GM19023 (cell line): ENCODE data around the gene RASGRP2.
"Not testable (repeated sequence)": the region's sequence is repeated elsewhere in the genome, so short reads cannot be mapped to it uniquely, and the experiment has no call there.

Source experiments
- ATAC-seq: cut with Tn5 transposase; IDR thresholded peaks from one replicate; pipeline ENCODE4 v1.9.1; 2021; ENCODE audit warnings: mild to moderate bottlenecking, moderate library complexity; ENCODE audit not compliant: unreplicated experiment

RASGRP2 gene

GRCh38 chr11:64701956-64702355 is 42.0 kb downstream of the RASGRP2 start:
- ATAC-seq, result not testable (repeated sequence)

- no peak for ATAC-seq
These were observed 45.5 kb downstream of the RASGRP2 start for GRCh38 chr11:64698427-64698826.

DNA sequence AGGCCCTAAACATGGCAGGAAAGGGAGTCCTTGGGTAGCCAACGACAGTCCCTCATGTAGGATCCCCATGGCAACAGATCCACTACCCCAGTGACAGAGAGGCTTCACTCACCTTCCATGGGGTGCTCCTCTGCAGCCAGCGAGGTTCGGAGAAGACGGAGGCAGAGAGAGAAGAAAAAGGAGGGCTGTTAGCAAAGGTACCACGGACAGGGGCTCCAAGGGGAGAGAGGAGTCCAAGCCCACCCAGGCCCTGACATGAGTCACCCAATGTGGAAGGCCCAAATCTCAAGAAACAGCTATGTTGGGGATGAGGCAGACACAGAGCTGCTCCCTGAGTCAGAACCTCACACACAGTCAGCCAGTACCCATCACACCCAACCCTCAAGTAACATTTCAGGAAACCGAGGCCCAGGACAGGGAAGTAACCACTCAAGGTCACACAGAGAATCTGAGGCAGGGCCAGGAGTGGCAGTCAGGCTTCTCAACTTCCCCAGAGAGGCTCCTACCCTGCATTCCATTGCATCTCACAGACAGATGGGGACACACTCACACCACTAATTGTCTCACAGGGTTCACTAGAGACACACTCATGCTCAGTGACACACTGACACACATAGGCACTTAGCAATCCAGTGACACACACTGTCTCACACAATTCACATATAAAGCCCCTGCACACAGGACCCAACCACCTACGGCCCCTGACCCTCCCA is 46.1 kb downstream of the RASGRP2 start:
- ATAC-seq, result no peak

DNA sequence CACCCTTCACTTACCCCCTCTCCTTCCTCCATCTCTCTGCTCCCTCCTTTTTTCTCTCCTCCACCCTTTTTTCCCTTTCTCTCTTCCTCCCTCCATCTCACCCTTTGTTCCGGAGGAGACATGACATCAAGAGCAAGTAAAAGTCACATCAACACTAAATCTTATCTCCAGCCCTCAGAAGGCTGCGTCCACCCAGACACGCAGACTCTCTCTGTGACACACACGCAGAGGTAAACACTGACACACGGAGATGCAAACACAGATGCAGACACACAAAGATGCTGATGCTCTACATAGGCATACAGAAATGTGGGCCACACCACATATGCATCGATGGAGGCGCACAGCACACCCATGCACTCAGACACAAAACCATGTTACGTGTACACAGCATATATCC is 47.9 kb downstream of the RASGRP2 start:
- ATAC-seq, result no peak

DNA sequence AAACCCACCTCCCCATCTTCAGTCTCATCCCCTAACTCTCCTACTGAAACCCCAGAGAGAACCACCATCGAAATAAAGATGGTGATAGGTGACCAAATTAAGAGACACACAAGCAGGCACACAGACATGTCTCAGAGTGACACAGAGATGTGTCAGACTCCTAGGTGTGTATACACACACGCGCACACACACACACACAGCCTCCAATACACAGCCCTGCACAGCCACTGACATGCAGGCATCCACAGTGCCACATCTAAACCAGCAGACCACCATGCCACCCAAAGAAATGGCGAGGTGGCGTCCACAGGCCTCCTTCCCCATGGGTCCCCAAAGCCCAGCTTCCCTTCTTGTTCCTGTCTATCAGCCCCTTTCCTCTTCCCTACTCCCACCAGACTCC is 48.4 kb downstream of the RASGRP2 start:
- no peak for ATAC-seq

DNA sequence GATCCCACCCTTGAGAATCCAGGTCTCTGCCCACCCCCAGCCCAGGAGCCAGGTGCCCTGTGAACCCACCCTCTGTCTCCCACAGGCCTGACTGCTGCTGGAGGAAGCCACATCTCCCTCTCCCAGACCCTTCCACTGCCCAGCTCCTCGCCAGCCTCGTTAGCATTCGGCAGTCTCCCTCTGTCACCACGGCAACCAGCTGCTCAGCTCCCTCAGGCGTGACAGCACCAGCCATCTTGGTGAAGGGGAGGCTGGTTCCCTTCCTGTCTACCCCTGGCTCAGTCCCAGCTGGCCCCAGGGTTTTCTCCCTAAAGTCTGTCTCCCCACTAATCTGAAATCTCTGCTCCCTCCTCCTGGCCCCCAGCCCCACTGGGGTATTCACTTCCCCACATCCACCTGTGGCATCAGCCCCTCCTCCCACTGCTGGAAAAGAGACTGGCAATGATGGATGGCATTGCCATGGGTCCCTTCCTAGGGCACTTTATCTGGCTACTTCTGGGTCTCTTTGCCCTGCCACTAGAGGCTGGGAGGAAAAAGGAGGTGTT is 49.0 kb downstream of the RASGRP2 start:
- no peak for ATAC-seq

DNA sequence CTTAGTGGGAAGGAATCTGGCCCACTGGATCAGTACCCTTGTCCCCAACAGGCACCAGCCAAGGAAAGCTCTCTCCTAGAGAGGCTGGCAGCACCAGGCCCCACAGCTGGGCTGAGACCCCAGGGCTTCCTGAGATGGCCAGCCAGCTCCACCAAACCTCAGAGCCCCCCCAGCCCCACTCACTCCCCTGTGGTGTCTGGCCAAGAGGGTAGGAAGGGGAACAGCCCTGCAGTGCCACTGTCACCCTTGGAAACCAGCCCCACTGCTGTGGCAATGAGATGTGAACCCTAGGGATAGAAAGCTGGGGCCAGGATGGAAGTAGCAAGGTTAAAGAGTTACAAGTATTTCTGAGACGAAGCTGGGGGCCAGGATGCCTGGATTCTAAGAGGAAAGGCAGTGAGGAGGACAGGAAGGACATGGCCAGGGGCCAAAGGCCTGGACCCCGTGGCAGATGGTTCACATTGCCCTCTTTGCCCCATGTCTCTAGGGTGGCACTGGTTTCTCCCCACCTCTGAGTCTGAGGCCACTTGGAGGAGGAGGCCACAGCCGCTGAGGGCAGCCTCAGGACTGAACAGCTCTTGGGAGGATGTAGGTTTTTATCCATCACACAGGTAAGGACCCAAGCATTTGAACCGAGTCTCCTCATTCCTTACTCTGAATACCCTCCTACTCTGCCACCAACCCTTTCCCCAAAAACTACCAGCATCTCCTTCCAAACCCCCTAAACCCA is 49.8 kb downstream of the RASGRP2 start:
- no peak for ATAC-seq

GRCh38 chr11:64692764-64693331 is 51.1 kb downstream of the RASGRP2 start:
- no peak for ATAC-seq

DNA sequence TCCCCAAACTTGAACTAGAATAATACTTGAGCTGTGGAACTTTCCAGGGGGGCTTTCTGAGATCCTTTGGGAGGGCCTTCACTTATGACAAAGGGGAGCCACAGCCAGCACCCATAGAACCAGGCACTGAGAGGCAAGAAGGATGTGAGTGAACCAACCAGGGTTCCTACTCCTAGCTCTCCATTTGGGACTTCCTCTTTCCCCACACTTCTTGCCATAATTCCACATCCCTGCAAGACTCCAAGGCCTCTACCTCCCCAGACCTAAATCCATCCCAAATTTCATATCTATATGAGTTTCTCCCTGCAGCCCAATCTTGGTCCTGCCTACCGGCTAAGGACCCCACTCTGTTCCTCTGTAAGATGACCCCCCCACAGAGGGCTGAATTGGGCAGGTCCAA is 52.4 kb downstream of the RASGRP2 start:
- no peak for ATAC-seq

- no peak for ATAC-seq
These were observed 53.7 kb downstream of the RASGRP2 start for GRCh38 chr11:64690235-64690634.

DNA sequence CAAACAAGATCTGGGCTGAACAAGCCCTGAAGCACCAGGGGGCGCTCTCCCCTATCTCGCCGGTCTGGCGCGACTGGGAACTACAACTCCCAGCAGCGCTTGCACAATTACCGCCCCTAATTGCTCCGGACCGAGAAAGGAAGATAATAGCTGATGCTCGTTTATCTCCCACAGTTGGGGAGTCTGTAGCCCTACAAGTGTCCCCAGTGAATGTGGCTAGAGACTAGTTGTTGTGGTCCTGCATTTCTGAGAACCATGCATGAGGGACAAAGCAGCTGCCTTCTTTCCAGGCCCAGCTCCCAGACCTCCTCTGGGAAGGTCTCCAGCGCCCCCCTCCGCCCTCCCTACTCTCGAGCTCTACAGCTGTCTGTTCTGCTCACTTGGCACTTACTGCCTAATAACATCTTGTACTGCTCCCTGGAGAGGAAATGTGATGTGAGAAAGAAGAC is 55.4 kb downstream of the RASGRP2 start:
- ATAC-seq, result peak; percentile 77

DNA sequence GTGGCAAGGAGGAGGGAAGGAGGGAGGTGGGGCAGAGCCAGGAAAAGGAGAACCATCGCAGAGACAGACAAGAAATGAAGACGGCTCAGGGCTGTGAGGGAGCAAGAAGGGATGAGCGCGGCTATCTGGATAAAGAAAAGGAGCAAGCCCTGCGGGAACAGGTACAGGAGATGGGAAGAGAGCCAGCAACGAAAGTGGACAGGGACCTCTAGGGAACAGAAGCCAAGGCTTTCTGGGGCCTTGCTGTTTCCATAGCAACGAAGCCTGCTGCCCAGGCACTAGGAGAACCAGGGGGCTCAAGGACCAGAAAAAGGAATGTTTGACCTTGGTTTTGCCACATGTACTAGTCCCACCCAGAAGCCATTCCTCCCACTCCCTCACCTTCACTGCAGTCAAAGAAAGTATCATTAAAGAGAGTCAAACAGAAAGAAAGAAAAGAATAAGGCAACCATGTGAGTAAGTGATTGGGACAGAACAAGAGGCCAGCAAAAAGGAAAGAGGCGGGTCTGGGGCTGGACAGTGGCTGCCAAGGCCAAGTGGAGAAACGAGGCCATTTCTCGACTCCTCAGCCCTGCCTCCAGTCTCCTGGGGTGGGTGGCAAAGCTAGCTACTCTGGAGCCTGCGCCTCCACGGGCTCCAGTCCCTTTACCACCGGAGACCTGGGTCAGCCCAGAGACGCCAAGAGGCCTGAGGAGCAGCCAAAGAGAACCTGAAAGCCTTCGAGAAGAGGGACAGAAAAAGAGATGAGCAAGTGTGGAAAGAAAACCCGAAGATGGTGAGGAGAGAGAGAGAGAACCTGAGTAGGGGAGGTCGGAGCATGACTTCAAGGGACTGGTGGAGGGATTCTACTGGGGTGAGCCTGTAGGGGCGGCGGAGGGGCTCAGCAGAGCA is 56.1 kb downstream of the RASGRP2 start:
- no peak for ATAC-seq

DNA sequence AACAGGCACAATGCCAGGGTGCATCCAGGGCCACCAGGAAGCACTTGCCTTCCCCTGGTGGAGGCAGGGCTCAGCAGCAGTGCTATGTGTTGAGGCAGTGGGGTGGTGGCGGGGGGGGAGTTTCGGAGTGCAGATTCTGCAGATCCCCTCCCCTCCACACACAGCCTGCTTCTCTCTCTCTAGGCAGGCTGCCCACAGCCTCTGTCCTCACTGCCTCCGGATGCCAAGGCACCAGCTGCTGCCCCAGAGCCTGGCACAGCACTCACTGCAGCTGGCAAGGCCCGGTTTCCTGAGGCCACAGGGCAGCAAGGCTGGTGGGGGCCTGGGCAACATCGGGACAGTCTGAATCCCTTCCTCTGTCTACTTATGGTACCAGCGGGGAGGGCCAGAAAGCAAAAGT is 56.7 kb downstream of the RASGRP2 start:
- ATAC-seq, result no peak

DNA sequence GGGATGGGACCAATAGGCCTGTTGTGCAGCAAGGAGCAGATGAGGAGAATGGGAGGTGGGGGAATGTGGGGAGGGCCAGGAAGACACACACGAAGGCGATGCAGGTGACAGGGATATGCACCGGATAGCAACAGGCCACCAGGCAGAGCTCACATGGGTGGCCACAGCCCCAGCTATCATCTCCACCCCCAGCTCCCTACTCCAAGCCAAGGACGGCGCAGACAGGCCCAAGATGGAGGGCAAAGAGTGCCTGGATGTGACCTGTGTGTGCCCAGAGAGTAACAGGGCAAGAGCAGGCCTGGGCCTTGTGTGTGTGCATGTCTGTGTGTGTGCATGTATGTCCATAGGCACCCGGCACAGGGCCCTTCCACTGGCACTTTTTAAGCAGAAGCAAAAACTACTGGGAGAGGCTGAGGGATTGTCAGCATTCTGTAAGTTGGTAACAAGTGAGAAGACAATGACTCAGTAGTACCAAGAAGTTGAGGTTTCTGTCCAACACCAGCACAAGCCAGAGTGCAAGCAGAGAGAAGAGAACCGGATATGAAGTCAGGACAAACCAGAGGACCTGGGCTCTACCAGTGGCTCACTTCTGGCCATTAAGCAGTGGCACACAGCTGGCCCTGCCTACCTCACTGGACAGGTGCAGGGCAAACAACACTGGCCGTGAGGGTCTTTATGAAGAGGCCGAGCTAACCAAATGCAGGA is 57.3 kb downstream of the RASGRP2 start:
- no peak for ATAC-seq

- ATAC-seq, result no peak
These were observed 58.4 kb downstream of the RASGRP2 start for GRCh38 chr11:64685536-64685935.

- ATAC-seq, result no peak
These were observed 59.6 kb downstream of the RASGRP2 start for GRCh38 chr11:64684357-64684756.

- no peak for ATAC-seq
These were observed 62.8 kb downstream of the RASGRP2 start for GRCh38 chr11:64681171-64681570.

DNA sequence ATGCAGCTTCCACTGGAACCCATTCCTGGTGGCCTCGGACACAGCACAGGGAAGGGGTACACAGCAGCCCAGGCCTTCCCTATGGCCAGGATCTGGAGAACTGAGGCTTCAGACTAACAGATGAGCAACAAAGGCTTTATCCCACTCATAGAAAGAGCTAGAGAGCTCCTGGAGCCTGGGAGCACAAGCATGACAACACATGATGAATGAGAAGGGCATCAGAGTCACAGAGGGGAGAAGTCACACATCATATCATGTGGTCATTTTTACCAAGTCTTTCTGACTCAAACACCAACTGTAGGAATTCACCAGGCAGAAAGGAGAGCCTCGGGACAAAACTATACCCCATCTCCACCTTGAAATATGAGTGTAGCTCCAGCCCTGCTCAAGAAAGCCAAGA is 64.1 kb downstream of the RASGRP2 start:
- ATAC-seq, result no peak

DNA sequence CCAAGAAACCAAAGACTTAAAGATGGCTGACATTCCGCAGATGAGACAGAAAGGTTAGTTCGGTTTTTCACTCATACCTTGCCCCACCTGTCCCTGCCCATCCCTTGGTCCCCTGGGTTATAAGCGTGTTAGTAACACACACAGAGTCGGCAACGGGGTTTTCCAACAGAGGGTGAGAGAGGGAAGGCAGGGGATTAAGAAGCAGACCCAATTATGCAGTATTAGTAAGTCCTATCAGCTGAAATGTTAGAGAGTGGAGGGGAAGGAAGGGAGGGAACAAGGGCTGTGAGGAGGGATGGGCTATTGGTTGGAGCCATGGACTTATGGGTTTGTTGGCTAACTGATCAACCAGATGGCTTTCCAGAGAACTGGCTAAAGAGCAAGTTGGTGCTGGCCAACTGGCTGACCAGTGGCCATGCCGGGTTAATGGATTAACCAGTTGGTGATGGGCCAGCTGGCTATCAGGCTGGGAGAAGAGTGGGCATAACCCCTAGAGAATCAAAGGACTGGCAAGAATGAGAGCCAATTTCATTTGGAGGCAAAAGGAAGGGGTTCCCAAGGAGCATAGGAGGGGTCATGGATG is 66.4 kb downstream of the RASGRP2 start:
- ATAC-seq, result no peak
